ENCODE results near the gene GTF3C1.

The GTF3C1 gene, protein sequence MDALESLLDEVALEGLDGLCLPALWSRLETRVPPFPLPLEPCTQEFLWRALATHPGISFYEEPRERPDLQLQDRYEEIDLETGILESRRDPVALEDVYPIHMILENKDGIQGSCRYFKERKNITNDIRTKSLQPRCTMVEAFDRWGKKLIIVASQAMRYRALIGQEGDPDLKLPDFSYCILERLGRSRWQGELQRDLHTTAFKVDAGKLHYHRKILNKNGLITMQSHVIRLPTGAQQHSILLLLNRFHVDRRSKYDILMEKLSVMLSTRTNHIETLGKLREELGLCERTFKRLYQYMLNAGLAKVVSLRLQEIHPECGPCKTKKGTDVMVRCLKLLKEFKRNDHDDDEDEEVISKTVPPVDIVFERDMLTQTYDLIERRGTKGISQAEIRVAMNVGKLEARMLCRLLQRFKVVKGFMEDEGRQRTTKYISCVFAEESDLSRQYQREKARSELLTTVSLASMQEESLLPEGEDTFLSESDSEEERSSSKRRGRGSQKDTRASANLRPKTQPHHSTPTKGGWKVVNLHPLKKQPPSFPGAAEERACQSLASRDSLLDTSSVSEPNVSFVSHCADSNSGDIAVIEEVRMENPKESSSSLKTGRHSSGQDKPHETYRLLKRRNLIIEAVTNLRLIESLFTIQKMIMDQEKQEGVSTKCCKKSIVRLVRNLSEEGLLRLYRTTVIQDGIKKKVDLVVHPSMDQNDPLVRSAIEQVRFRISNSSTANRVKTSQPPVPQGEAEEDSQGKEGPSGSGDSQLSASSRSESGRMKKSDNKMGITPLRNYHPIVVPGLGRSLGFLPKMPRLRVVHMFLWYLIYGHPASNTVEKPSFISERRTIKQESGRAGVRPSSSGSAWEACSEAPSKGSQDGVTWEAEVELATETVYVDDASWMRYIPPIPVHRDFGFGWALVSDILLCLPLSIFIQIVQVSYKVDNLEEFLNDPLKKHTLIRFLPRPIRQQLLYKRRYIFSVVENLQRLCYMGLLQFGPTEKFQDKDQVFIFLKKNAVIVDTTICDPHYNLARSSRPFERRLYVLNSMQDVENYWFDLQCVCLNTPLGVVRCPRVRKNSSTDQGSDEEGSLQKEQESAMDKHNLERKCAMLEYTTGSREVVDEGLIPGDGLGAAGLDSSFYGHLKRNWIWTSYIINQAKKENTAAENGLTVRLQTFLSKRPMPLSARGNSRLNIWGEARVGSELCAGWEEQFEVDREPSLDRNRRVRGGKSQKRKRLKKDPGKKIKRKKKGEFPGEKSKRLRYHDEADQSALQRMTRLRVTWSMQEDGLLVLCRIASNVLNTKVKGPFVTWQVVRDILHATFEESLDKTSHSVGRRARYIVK (N-terminal part only)

DNA sequence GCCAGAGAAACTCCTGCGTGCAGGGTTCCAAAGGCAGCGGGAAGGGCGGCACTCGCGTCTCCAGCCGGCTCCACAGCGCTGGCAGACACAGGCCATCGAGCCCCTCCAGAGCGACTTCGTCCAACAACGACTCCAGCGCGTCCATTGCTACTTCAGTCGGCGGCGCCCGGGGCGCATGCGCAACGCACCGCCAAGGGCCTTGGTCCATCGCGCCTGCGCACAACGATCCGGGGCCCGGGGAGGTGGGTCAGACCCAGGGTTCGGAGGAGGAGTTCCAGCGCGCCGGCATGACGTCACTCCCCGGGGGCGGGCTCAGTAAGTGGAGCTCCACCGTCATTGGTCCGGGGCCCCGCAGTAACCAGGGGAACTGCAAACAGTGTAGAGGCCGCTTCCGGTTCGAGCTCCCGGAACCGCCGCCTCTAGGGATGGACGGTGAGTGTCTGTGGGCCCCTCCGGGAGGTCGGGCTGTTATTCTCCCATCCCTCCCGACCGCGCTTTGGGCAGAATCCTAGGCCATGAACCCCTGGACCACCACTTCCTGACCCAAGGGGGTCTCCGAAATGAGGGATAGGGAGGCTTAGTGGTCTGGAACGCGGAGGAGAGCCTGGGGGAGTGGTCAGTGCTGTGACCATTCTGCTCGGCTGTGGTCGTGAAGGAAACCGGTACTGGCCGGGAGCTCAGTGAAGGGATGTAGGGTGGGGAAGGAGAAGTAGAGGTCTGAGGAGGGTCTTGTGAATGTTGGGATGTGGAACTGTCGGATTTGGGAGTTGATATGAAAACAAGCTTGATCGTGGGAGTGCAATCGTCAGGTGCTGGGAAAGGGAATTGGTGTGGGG is at the start of gene GTF3C1, which contains the start of gene KATNIP:
Gene GTF3C1, minus strand, starts transcription at position 168 of the 836 bp plus-strand sequence. Its CDS starts 23 bp downstream, at position 145.
Gene KATNIP, plus strand, starts transcription at position 399 of the 836 bp plus-strand sequence. Its CDS starts 27 bp downstream, at position 426.
- peak; percentile 92 for FAIRE-seq

GRCh38 chr16:27598931-27599565 is 49.3 kb upstream of the GTF3C1 start:
- no peak for DNase-seq (ENCODE audit: extremely low spot score, insufficient read length, low read depth)
- FAIRE-seq = no peak

More for the DNA sequence above, at the start of gene GTF3C1, which contains the start of gene KATNIP:
- peak; percentile 100 for DNase-seq (ENCODE audit: extremely low spot score, insufficient read length, low read depth)

DNA sequence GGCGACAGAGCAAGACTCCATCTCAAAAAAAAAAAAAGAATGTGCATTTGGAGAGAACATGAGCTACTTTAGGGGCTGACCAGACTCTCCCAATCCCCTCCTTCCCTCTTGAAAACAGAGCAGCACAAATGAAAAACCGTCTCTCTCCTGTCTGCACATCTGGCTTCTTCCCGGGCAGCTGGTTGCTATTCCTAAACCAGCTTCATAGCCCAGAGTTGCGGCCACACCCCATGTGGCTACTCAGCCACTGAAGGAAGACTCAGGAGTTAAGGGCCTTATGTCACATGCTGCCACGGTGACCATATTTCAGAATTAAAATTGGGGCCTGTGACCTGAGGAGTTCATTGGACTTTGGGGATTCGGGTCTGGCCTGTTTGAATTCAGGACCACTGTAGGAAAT is 48.5 kb upstream of the GTF3C1 start:
- no peak for FAIRE-seq

GRCh38 chr16:27597361-27597760 is 47.6 kb upstream of the GTF3C1 start:
- DNase-seq (ENCODE audit: extremely low spot score, insufficient read length, low read depth) = no peak
- FAIRE-seq = no peak

More for the DNA sequence above, 48.5 kb upstream of the GTF3C1 start:
- DNase-seq (ENCODE audit: extremely low spot score, insufficient read length, low read depth) = no peak

DNA sequence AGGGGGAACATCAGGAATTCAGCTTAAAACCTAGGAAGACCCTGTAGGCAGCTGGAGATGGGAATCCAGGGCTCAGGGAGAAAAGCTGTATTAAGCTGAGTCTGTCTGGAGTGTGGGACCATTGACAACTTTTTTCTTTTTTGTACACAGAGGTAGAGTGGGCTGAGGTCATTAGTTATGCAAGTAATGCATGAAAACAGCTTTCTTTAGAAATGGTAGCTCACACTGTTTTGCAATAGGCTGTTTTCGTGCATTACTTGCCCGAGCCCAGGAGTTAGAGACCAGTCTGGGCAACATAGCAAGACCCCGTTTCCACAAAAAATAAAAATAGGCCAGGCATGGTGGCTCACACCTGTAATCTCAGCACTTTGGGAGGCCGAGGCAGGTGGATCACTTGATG is 46.7 kb upstream of the GTF3C1 start:
- FAIRE-seq = no peak
- no peak for DNase-seq (ENCODE audit: extremely low spot score, insufficient read length, low read depth)

DNA sequence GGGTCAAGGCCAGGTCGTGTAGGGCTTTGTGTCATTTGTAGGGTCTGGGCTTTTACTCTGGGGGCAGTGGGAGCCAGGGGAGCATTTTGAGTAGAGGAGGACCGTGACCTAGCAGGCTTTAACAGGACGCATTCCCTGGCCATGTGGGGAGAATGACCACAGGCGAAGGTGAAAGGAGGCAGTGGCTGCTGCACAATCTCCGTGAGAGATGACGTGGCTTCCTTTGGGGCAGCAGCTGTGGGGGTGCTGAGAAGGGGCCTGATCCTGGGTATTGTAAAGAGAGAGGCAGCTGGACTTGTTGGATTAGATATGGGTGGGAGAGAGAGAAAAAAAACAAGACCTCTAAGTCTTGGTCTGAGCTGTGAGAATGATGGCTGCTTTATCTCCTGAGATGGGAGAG is 46.3 kb upstream of the GTF3C1 start:
- FAIRE-seq (no peak), DNase-seq (ENCODE audit: extremely low spot score, insufficient read length, low read depth) (no peak)

GRCh38 chr16:27595475-27595874 is 45.8 kb upstream of the GTF3C1 start:
- no peak for DNase-seq (ENCODE audit: extremely low spot score, insufficient read length, low read depth)
- no peak for FAIRE-seq

- DNase-seq (ENCODE audit: extremely low spot score, insufficient read length, low read depth) (no peak), FAIRE-seq (no peak)
Measured at GRCh38 chr16:27591837-27592236, 42.1 kb upstream of the GTF3C1 start.

DNA sequence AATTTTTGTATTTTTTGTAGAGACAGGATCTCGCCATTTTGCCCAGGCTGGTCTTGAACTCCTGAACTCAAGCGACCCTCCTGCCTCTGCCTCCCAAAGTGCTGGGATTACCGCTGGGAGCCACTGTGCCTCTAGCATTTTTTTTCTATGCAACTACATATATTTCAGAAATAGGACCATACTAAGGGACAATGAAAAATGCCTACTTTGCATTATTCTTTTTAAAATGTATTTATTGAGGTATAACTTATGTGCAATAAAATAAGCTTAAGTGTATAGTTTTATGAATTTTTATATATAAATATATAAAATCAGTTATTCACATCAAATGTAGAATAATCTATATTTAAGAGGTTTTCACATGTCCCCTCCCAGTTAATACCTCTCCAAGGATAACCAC is 38.3 kb upstream of the GTF3C1 start:
- DNase-seq (ENCODE audit: extremely low spot score, insufficient read length, low read depth) (no peak), FAIRE-seq (no peak)

GRCh38 chr16:27586711-27587110 is 37.0 kb upstream of the GTF3C1 start:
- DNase-seq (ENCODE audit: extremely low spot score, insufficient read length, low read depth) = no peak

GRCh38 chr16:27585200-27585599 is 35.5 kb upstream of the GTF3C1 start:
- no peak for DNase-seq (ENCODE audit: extremely low spot score, insufficient read length, low read depth)
- FAIRE-seq = no peak

More at GRCh38 chr16:27586711-27587110, 37.0 kb upstream of the GTF3C1 start:
- no peak for FAIRE-seq

- no peak for DNase-seq (ENCODE audit: extremely low spot score, insufficient read length, low read depth)
- FAIRE-seq = no peak
Measured at GRCh38 chr16:27583634-27584033, 33.9 kb upstream of the GTF3C1 start.

- FAIRE-seq = no peak
Measured at GRCh38 chr16:27582883-27583282, 33.2 kb upstream of the GTF3C1 start.

DNA sequence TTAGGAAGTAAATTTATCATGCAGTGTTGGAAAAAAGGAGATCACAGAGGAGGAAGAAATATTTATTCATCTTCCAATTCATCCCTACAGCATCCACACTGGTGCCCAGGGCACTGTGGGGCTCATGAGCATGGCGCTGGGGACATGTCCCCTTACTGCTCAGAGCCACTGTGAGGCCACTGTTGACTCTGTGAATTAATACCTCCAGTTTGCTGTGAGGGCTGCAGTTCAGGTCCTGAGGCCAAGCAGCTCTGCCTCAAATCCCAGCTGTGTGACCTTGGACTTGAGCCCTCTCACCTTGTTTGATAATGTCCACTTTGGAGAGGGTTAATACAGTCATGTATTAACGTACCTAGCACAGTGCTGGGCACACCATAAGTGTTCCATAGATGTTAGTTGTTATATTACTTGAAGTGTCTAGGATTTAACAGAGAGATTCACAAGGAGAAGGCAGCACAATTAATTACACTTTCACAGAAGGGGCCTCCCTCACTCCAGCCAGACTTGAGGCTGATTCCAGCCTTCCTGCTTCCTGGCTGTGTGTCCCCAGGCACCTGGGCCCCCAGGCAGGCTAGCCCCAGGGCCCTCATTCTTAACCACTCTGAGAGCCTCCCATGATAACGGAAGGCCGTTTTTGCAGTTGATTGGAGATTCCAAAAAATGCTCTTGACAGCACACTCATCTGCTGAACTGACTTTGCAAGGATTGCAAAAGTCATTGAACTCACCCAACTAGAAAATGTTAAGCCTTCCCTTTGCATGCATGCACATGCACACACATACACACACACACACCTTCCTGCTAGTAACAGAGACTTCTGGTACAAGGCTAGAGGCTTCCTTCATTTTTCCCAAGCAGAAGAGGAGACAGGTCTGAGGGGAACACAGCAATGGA is 29.6 kb upstream of the GTF3C1 start:
- FAIRE-seq = no peak

More at GRCh38 chr16:27582883-27583282, 33.2 kb upstream of the GTF3C1 start:
- no peak for DNase-seq (ENCODE audit: extremely low spot score, insufficient read length, low read depth)

GRCh38 chr16:27576729-27577128 is 27.0 kb upstream of the GTF3C1 start:
- no peak for FAIRE-seq
- DNase-seq (ENCODE audit: extremely low spot score, insufficient read length, low read depth) = no peak

More for the DNA sequence above, 29.6 kb upstream of the GTF3C1 start:
- no peak for DNase-seq (ENCODE audit: extremely low spot score, insufficient read length, low read depth)

- DNase-seq (ENCODE audit: extremely low spot score, insufficient read length, low read depth) (no peak), FAIRE-seq (no peak)
Measured at GRCh38 chr16:27572711-27573110, 23.0 kb upstream of the GTF3C1 start.

All from GM18507 (cell line).